WTC11 (cell line): ENCODE measurements around the gene NEMP1. TPM values are rescaled to one million over a fixed set of nuclear protein-coding genes. Genes with fewer than 3 reads are reported as not detected.

ENCODE experiments used
- ATAC-seq: fragments of 200-7000 bp; cut with Tn5 transposase; 2 replicates; pipeline ENCODE4 v1.10.0; 2021; ENCODE audit warnings: mild to moderate bottlenecking, moderate library complexity
- CTCF ChIA-PET: fragments of 300-600 bp; sonication (Branson Sonifier 250); formaldehyde crosslinking; loops from one replicate; lab custom pipeline; 2021; ENCODE audit warnings: antibody characterized with exemption; lab: Charles Lee
- POLR2A ChIA-PET: fragments of 350-600 bp; sonication (Branson Sonifier 250); formaldehyde crosslinking; loops from one replicate; lab custom pipeline; 2021; ENCODE audit warnings: antibody characterized with exemption; lab: Charles Lee
- DNase-seq: peaks from one replicate; pipeline ENCODE4 v3.0.0; 2021; ENCODE audit warnings: low spot score
- H3K27ac Mint-ChIP-seq: 2 replicates; pipeline ENCODE4 v1.8.0; 2021; ENCODE audit warnings: mixed read lengths
- H3K27me3 Mint-ChIP-seq: 2 replicates; pipeline ENCODE4 v1.8.0; 2021; ENCODE audit warnings: low read depth, mild to moderate bottlenecking, moderate library complexity, mixed read lengths
- H3K36me3 Mint-ChIP-seq: 2 replicates; pipeline ENCODE4 v1.8.0; 2021; ENCODE audit warnings: mixed read lengths
- H3K4me1 Mint-ChIP-seq: 2 replicates; pipeline ENCODE4 v1.8.0; 2022; ENCODE audit warnings: mixed read lengths
- H3K4me3 Mint-ChIP-seq: 2 replicates; pipeline ENCODE4 v1.8.0; 2021; ENCODE audit warnings: mild to moderate bottlenecking, moderate library complexity, mixed read lengths
- H3K9me3 Mint-ChIP-seq: 2 replicates; pipeline ENCODE4 v1.8.0; 2021; ENCODE audit warnings: mixed read lengths
- ELF4 ChIP-seq: sonication (generic); formaldehyde crosslinking; IDR thresholded peaks from 2 replicates; pipeline ENCODE4 v1.8.1; 2022; ENCODE audit warnings: low read depth, mild to moderate bottlenecking, moderate library complexity, missing genetic modification reagents
- EMX1 ChIP-seq: fragments of 250-450 bp; sonication (Bioruptor Pico); IDR thresholded peaks from 2 replicates; pipeline ENCODE4 v1.8.0; 2021; ENCODE audit warnings: mild to moderate bottlenecking
- ESRRA ChIP-seq: sonication (generic); formaldehyde crosslinking; IDR thresholded peaks from 2 replicates; pipeline ENCODE4 v1.8.1; 2022; ENCODE audit warnings: mild to moderate bottlenecking, missing genetic modification reagents, borderline replicate concordance
- ETV6 ChIP-seq: sonication (generic); formaldehyde crosslinking; IDR thresholded peaks from 2 replicates; pipeline ENCODE4 v1.8.1; 2022; ENCODE audit warnings: mild to moderate bottlenecking, missing genetic modification reagents
- JAZF1 ChIP-seq: fragments of 250-450 bp; sonication (Bioruptor Pico); IDR thresholded peaks from 2 replicates; pipeline ENCODE4 v1.9.0; 2021; ENCODE audit warnings: moderate library complexity, mild to moderate bottlenecking, inconsistent platforms
- JUN ChIP-seq: sonication (generic); formaldehyde crosslinking; IDR thresholded peaks from 2 replicates; pipeline ENCODE4 v1.8.0; 2023; ENCODE audit warnings: mild to moderate bottlenecking, missing genetic modification reagents
- NFATC4 ChIP-seq: fragments of 250-450 bp; sonication (Bioruptor Pico); IDR thresholded peaks from 2 replicates; pipeline ENCODE4 v1.9.0; 2021; ENCODE audit warnings: mild to moderate bottlenecking
- SMAD4 ChIP-seq: sonication (generic); formaldehyde crosslinking; IDR thresholded peaks from 2 replicates; pipeline ENCODE4 v1.8.0; 2022; ENCODE audit warnings: mild to moderate bottlenecking, missing genetic modification reagents
- SP1 ChIP-seq: sonication (generic); formaldehyde crosslinking; conservative IDR thresholded peaks from 2 replicates; pipeline ENCODE4 v1.8.1; 2022; ENCODE audit warnings: missing genetic modification reagents
- TEAD1 ChIP-seq: sonication (generic); formaldehyde crosslinking; IDR thresholded peaks from 2 replicates; pipeline ENCODE4 v1.8.0; 2022; ENCODE audit warnings: mild to moderate bottlenecking, missing genetic modification reagents
- ZBTB21 ChIP-seq: sonication (generic); formaldehyde crosslinking; IDR thresholded peaks from 2 replicates; pipeline ENCODE4 v1.8.1; 2023; ENCODE audit warnings: mild to moderate bottlenecking, missing genetic modification reagents, borderline replicate concordance
- ZNF138 ChIP-seq: sonication (generic); formaldehyde crosslinking; conservative IDR thresholded peaks from 2 replicates; pipeline ENCODE4 v1.8.1; 2022; ENCODE audit warnings: mild to moderate bottlenecking, moderate library complexity, missing genetic modification reagents
- total RNA-seq: library from RNA; stranded (reverse); gene quantifications from 3 replicates; pipeline ENCODE4 v1.2.3, GENCODE V29; 2021
- TF ChIP-seq, protein P1 (sequence below): sonication (generic); formaldehyde crosslinking; IDR thresholded peaks from 2 replicates; pipeline ENCODE4 v1.8.0; 2023; ENCODE audit warnings: missing genetic modification reagents, mild to moderate bottlenecking, borderline replicate concordance
- TF ChIP-seq, protein P2 (sequence below): sonication (generic); formaldehyde crosslinking; IDR thresholded peaks from 2 replicates; pipeline ENCODE4 v1.8.1; 2022; ENCODE audit warnings: low read depth, missing genetic modification reagents, borderline replicate concordance
- TF ChIP-seq, protein P3 (sequence below): sonication (generic); formaldehyde crosslinking; IDR thresholded peaks from 2 replicates; pipeline ENCODE4 v1.8.1; 2023; ENCODE audit warnings: mild to moderate bottlenecking, moderate library complexity, missing genetic modification reagents
- TF ChIP-seq, protein P4 (sequence below): sonication (generic); formaldehyde crosslinking; IDR thresholded peaks from 2 replicates; pipeline ENCODE4 v1.8.1; 2023; ENCODE audit warnings: mild to moderate bottlenecking, missing genetic modification reagents, moderate library complexity
- TF ChIP-seq, protein P5 (sequence below): fragments of 250-450 bp; sonication (Bioruptor Pico); IDR thresholded peaks from 2 replicates; pipeline ENCODE4 v1.9.0; 2021; ENCODE audit warnings: moderate library complexity, mild to moderate bottlenecking, inconsistent platforms, borderline replicate concordance
- TF ChIP-seq, protein P6 (sequence below): sonication (generic); formaldehyde crosslinking; IDR thresholded peaks from 2 replicates; pipeline ENCODE4 v1.8.1; 2022; ENCODE audit warnings: low read depth, mild to moderate bottlenecking, moderate library complexity, missing genetic modification reagents, borderline replicate concordance

NEMP1 gene
- total RNA-seq, 1 experiment from 2014 or later = 41.9 TPM

DNA sequence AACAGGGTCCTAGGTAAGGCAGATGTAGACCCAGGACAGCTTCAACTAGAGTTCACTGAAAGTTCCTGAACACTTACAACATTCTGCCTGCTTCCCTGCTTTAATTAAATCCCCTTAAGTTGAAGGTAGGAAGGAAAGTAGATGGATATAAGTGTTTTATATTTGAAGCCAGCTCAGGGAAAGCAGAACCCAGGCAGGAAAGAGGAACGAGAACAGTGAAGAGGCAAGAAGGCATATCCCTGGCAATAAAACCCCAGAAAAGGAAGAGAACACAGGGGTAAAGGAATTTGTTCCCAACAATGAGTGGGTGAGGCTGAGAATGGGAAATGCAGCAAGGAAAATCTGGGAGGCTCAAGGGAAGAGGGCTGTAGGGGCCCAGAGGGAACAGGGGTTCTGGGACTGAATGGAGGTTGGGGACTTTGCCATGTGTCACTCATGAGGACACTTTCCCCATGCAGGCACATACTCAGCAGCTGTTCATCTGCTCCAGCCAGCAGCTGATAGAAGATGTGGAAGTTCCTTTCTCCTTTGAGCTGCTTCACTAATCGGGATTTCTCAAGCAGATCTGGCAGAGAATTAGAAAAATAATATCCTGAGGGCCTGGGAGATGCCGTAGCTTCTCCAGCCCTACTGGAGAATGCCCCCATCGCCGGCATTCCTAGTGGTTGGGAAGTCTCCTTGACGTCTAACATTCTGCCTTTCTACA, 32.4 kb downstream of the NEMP1 start (continued):
- TF ChIP-seq, protein P1, sequence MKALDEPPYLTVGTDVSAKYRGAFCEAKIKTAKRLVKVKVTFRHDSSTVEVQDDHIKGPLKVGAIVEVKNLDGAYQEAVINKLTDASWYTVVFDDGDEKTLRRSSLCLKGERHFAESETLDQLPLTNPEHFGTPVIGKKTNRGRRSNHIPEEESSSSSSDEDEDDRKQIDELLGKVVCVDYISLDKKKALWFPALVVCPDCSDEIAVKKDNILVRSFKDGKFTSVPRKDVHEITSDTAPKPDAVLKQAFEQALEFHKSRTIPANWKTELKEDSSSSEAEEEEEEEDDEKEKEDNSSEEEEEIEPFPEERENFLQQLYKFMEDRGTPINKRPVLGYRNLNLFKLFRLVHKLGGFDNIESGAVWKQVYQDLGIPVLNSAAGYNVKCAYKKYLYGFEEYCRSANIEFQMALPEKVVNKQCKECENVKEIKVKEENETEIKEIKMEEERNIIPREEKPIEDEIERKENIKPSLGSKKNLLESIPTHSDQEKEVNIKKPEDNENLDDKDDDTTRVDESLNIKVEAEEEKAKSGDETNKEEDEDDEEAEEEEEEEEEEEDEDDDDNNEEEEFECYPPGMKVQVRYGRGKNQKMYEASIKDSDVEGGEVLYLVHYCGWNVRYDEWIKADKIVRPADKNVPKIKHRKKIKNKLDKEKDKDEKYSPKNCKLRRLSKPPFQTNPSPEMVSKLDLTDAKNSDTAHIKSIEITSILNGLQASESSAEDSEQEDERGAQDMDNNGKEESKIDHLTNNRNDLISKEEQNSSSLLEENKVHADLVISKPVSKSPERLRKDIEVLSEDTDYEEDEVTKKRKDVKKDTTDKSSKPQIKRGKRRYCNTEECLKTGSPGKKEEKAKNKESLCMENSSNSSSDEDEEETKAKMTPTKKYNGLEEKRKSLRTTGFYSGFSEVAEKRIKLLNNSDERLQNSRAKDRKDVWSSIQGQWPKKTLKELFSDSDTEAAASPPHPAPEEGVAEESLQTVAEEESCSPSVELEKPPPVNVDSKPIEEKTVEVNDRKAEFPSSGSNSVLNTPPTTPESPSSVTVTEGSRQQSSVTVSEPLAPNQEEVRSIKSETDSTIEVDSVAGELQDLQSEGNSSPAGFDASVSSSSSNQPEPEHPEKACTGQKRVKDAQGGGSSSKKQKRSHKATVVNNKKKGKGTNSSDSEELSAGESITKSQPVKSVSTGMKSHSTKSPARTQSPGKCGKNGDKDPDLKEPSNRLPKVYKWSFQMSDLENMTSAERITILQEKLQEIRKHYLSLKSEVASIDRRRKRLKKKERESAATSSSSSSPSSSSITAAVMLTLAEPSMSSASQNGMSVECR (CRISPR knock-in tag) = no peak
- TF ChIP-seq TEAD1 (CRISPR knock-in tag) (no peak), NFATC4 (CRISPR knock-in tag) (no peak)

DNA sequence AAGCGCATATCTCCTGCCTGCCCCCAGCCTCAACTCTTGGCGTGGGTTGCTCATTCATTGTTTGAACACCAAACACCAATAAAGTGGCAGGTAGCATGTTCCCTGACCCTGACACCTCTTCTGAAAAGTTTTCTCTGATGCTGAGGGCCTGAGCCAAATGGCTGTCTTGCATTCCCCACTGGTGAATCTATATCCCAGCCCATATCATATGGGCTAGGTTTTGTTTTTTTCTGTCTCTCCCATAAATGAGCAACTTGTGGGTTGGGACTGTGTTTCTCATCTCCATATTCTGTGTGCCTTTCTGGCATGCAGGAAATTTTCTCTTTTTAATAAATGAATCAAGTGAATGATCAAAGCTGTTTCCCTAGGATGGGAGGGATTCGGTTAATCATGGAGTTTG, 33.7 kb downstream of the NEMP1 start:
- no peak for ATAC-seq
- no peaks in the 10 kb centered on the region for H3K4me1 Mint-ChIP-seq
- no peak for DNase-seq
- peaks cover 10% of the 10 kb centered on the region; the same call in 1 of the 2 replicates for H3K27me3 Mint-ChIP-seq
- no peak overlapping the region for H3K27ac Mint-ChIP-seq
- TF ChIP-seq, protein P1 (CRISPR knock-in tag) = no peak
- no peak overlapping the region for H3K4me3 Mint-ChIP-seq
- no peaks in the 10 kb centered on the region for H3K9me3 Mint-ChIP-seq
- H3K36me3 Mint-ChIP-seq = no peaks in the 10 kb centered on the region
- ChIA-PET CTCF (no interaction called here), POLR2A (no interaction called here)

DNA sequence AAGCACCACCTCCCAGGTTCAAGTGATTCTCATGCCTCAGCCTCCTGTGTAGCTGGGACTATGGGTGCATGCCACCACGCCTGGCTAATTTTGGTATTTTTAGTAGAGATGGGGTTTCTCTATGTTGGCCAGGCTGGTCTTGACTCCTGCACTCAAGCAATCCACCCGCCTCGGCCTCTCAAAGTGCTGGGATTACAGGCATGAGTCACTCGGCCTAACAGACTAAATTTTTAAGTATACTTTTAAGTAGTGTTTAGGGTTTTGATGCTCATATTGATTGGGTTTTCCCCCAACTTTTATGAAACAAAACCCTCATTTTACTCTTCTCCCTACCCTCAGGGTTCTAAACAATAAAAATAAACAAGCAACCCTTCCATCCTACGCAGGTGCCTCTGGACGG, 34.1 kb downstream of the NEMP1 start:
- ATAC-seq (no peak), DNase-seq (no peak)
- Mint-ChIP-seq H3K4me3 (no peak overlapping the region), H3K27me3 (peaks cover 10% of the 10 kb centered on the region; the same call in 1 of the 2 replicates), H3K36me3 (no peaks in the 10 kb centered on the region), H3K9me3 (no peaks in the 10 kb centered on the region), H3K4me1 (no peaks in the 10 kb centered on the region), H3K27ac (no peak overlapping the region)
- ChIA-PET CTCF (no interaction called here), POLR2A (no interaction called here)
- TF ChIP-seq, protein P2, sequence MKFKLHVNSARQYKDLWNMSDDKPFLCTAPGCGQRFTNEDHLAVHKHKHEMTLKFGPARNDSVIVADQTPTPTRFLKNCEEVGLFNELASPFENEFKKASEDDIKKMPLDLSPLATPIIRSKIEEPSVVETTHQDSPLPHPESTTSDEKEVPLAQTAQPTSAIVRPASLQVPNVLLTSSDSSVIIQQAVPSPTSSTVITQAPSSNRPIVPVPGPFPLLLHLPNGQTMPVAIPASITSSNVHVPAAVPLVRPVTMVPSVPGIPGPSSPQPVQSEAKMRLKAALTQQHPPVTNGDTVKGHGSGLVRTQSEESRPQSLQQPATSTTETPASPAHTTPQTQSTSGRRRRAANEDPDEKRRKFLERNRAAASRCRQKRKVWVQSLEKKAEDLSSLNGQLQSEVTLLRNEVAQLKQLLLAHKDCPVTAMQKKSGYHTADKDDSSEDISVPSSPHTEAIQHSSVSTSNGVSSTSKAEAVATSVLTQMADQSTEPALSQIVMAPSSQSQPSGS (CRISPR knock-in tag) = no peak
- TF ChIP-seq, protein P3, sequence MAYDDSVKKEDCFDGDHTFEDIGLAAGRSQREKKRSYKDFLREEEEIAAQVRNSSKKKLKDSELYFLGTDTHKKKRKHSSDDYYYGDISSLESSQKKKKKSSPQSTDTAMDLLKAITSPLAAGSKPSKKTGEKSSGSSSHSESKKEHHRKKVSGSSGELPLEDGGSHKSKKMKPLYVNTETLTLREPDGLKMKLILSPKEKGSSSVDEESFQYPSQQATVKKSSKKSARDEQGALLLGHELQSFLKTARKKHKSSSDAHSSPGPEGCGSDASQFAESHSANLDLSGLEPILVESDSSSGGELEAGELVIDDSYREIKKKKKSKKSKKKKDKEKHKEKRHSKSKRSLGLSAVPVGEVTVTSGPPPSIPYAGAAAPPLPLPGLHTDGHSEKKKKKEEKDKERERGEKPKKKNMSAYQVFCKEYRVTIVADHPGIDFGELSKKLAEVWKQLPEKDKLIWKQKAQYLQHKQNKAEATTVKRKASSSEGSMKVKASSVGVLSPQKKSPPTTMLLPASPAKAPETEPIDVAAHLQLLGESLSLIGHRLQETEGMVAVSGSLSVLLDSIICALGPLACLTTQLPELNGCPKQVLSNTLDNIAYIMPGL (CRISPR knock-in tag) = no peak
- TF ChIP-seq, protein P4, sequence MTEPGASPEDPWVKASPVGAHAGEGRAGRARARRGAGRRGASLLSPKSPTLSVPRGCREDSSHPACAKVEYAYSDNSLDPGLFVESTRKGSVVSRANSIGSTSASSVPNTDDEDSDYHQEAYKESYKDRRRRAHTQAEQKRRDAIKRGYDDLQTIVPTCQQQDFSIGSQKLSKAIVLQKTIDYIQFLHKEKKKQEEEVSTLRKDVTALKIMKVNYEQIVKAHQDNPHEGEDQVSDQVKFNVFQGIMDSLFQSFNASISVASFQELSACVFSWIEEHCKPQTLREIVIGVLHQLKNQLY = no peak
- TF ChIP-seq ELF4 (CRISPR knock-in tag) (no peak), ESRRA (CRISPR knock-in tag) (no peak), JAZF1 (no peak), EMX1 (CRISPR knock-in tag) (no peak), ZNF138 (CRISPR knock-in tag) (no peak), JUN (CRISPR knock-in tag) (no peak), SMAD4 (CRISPR knock-in tag) (no peak), SP1 (CRISPR knock-in tag) (no peak), ETV6 (CRISPR knock-in tag) (no peak), ZBTB21 (CRISPR knock-in tag) (no peak)
- TF ChIP-seq, protein P5, sequence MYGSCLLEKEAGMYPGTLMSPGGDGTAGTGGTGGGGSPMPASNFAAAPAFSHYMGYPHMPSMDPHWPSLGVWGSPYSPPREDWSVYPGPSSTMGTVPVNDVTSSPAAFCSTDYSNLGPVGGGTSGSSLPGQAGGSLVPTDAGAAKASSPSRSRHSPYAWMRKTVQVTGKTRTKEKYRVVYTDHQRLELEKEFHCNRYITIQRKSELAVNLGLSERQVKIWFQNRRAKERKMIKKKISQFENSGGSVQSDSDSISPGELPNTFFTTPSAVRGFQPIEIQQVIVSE = no peak
- TF ChIP-seq, protein P6, sequence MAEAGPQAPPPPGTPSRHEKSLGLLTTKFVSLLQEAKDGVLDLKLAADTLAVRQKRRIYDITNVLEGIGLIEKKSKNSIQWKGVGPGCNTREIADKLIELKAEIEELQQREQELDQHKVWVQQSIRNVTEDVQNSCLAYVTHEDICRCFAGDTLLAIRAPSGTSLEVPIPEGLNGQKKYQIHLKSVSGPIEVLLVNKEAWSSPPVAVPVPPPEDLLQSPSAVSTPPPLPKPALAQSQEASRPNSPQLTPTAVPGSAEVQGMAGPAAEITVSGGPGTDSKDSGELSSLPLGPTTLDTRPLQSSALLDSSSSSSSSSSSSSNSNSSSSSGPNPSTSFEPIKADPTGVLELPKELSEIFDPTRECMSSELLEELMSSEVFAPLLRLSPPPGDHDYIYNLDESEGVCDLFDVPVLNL (CRISPR knock-in tag) = no peak
